ENCODE results near the gene NTNG1. TPM values are rescaled to one million over a fixed set of nuclear protein-coding genes. Genes with fewer than 3 reads are reported as not detected.

The NTNG1 gene
- total RNA-seq, 1 donor from 2014 or later: 19.7 TPM

DNA sequence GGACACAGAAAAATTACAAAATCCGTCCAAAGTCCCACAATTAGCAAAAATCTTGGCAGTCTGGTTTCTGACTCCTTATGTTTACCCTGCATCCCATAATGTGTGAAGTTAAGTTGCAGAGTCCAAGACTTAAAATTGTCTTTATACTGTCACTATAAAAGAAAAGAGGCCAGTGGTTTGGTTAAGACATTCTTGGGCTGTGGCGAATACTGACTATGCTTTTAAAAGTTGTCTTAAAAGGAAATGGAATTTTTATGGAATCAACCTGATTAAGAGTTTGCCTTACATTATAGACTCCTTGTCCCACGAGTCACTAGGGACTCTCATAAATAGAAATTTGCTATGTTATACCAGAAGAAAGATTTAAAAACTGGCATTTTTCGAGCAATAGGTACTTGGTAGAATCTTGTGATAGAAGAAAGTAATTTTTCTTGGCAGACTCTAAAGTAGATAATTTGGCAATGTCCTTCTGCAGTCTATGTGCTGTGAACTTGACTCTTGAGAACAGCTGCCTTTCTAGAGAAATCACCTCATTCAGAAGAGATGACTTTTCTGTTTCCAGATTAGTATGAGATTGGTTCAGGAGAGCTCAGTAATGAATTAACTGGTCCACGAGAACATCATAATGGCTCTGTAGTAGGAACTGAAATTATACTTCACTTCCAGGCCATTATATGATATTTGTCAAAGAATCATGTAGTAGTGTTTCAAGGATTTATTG, 31.8 kb downstream of the NTNG1 start:
- peaks cover 4% of the 10 kb centered on the region for H3K9me3 Mint-ChIP-seq
- TF ChIP-seq, protein P1, sequence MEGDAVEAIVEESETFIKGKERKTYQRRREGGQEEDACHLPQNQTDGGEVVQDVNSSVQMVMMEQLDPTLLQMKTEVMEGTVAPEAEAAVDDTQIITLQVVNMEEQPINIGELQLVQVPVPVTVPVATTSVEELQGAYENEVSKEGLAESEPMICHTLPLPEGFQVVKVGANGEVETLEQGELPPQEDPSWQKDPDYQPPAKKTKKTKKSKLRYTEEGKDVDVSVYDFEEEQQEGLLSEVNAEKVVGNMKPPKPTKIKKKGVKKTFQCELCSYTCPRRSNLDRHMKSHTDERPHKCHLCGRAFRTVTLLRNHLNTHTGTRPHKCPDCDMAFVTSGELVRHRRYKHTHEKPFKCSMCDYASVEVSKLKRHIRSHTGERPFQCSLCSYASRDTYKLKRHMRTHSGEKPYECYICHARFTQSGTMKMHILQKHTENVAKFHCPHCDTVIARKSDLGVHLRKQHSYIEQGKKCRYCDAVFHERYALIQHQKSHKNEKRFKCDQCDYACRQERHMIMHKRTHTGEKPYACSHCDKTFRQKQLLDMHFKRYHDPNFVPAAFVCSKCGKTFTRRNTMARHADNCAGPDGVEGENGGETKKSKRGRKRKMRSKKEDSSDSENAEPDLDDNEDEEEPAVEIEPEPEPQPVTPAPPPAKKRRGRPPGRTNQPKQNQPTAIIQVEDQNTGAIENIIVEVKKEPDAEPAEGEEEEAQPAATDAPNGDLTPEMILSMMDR (conservative IDR thresholded peaks at IDR 0.05): no peak
- H3K4me3 Mint-ChIP-seq: no peak overlapping the region
- H3K27me3 Mint-ChIP-seq: no peaks in the 10 kb centered on the region
- no peak overlapping the region for H3K27ac Mint-ChIP-seq
- H3K4me1 Mint-ChIP-seq (ENCODE audit: unreplicated experiment): peaks cover 9% of the 10 kb centered on the region
- no peaks in the 10 kb centered on the region for H3K36me3 Mint-ChIP-seq
- no peak for DNase-seq (ENCODE audit: extremely low spot score, unreplicated experiment)

DNA sequence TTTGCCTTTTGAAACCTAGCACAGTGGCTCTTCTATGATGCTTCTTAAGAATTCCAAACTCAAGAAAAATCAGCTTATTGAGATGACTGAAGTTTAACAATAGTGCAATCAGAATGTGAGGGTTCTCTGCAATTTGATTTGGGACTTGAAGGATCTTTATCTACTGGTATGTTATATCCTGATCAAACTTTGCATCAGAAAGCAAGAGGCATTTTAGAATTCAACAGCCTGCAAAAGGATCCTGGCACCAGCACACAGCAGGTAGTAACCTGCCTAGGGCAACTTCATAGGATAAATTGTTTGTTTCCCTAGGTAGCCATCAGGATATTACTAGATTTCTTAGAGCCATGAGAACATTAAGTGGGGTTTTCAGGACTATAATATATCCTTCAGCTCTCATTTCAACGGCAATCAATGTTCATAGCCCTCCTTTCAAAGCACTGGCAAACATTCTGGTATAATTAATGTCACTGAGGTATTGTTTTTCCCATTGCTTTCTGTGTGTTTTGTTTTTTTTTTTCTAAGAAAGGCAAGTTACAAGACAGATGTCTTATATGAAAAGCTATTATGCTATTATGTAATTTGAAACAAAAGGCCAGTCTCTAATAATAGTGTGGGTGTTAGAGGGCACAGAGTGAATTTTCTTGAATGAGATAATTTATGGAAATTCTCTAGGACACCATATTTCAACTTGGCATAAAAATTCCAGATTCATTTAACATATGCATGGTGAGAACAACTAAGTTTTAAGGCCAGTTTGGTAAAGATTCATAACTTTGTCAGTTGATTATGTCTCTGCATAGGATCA, 34.5 kb downstream of the NTNG1 start:
- no peaks in the 10 kb centered on the region for H3K36me3 Mint-ChIP-seq
- H3K27ac Mint-ChIP-seq: no peak overlapping the region
- TF ChIP-seq, protein P1 (conservative IDR thresholded peaks at IDR 0.05): no peak
- peaks cover 4% of the 10 kb centered on the region for H3K9me3 Mint-ChIP-seq
- no peaks in the 10 kb centered on the region for H3K27me3 Mint-ChIP-seq
- H3K4me1 Mint-ChIP-seq (ENCODE audit: unreplicated experiment): peaks cover 9% of the 10 kb centered on the region
- H3K4me3 Mint-ChIP-seq: no peak overlapping the region
- DNase-seq (ENCODE audit: extremely low spot score, unreplicated experiment): no peak

DNA sequence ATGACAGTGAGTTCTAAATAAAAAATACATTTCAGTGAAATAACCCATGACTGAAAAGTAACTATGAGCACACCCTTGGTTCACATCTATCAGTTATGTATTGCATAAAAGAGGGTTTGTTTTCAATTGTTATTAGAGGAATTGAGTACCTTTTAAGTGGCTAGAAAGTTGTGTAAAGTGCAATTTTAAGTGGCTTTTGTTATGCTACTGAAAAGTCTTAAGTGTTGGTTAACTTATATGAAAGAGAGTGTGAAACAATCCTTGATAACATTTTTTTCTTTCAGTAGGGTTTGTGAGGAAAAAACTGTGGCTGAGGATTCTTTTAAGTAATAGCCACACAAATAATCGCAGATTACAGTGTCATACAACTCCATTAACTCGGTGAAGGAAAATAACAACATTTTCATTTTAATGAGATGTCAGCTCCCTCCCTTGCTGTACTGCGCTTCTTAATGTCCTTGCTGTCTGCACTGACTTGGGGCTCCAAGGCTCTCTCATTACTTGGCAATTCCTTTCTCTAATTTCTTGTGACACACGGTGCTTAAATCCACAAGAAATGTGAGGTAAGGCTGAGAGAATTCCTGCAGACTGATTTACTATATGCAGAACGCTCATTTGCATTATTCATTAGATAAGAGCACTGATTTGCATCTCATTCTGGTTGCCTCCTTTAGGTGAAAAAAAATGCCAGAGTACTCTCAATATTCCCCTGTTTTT, 40.6 kb downstream of the NTNG1 start:
- Mint-ChIP-seq H3K27ac (no peak overlapping the region), H3K4me3 (no peak overlapping the region), H3K27me3 (no peaks in the 10 kb centered on the region), H3K4me1 (ENCODE audit: unreplicated experiment) (peaks cover 21% of the 10 kb centered on the region), H3K36me3 (no peaks in the 10 kb centered on the region), H3K9me3 (peaks cover 8% of the 10 kb centered on the region)
- no peak for DNase-seq (ENCODE audit: extremely low spot score, unreplicated experiment)
- TF ChIP-seq, protein P1 (conservative IDR thresholded peaks at IDR 0.05): no peak

DNA sequence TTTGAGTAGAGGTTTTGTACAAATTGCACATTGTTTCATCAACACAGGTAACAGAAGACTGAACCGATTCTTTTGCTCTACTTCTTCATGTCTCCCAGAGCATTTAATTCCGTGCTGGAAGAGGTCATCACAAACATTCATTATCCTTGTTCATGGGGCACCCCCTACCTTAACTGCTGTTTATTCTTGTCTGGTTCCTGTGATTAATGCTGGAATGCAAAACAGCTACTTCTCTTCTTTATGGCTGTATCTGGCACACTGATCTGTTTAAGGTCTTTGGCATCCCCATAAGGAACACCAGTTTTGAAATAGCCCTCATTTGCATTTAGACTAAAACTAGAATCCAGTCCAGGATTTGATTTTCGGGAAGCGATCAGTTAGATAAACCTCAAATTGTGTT, 42.2 kb downstream of the NTNG1 start:
- no peak for DNase-seq (ENCODE audit: extremely low spot score, unreplicated experiment)
- Mint-ChIP-seq H3K36me3 (no peaks in the 10 kb centered on the region), H3K9me3 (peaks cover 8% of the 10 kb centered on the region), H3K4me3 (no peak overlapping the region), H3K27me3 (no peaks in the 10 kb centered on the region), H3K27ac (no peak overlapping the region), H3K4me1 (ENCODE audit: unreplicated experiment) (peaks cover 21% of the 10 kb centered on the region)
- TF ChIP-seq, protein P1 (conservative IDR thresholded peaks at IDR 0.05): no peak

DNA sequence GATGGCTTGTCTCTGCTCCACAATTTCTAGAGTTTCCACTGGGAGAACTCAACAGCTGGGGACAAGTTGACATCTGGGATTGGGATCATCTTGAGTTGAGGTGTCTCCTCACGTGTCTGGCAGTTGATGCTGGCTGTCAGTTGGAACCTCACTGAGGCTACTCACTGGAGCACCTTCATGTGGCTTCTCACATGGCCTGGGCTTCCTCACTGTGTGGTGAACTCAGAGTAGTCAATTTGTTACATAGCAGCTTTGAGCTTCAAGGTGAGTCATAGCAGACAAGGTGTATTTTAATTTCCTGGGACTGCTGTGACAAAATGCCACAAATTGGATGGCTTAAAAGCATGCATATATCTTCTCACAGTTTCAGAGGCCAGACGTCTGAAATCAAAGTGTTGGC, 44.0 kb downstream of the NTNG1 start:
- H3K27ac Mint-ChIP-seq: no peak overlapping the region
- no peak for DNase-seq (ENCODE audit: extremely low spot score, unreplicated experiment)
- H3K4me3 Mint-ChIP-seq: no peak overlapping the region
- peaks cover 21% of the 10 kb centered on the region for H3K4me1 Mint-ChIP-seq (ENCODE audit: unreplicated experiment)
- no peaks in the 10 kb centered on the region for H3K36me3 Mint-ChIP-seq
- H3K9me3 Mint-ChIP-seq: peaks cover 8% of the 10 kb centered on the region
- no peaks in the 10 kb centered on the region for H3K27me3 Mint-ChIP-seq
- TF ChIP-seq, protein P1 (conservative IDR thresholded peaks at IDR 0.05): no peak
